Fibroblast of peridontal ligament (primary cell): ENCODE measurements around the gene TRPC5OS.

Source experiments
- DNase-seq: peaks from one replicate; pipeline ENCODE4 v3.0.0-alpha.2; 2010; ENCODE audit errors: extremely low read depth

Gene TRPC5OS

DNA sequence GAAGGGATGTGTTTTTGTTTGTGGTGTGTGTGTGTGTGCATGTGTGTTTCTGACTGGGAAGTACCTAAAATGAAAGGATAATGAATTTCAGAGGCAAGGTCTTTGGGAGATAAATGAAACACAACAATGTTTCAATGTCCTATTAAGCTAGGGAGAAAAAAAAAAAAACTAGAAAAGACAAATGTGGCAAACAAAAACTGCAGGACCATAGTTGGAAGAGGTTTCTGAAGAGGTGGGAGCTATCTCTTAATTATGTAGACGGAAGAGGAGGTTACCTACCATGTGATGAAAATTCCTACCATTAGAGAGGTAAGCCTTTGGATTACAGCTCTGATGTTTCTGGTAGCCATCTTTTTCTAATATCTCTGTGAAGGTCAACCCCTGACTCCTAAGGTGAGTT is at the start of gene TRPC5OS:
TSS of gene TRPC5OS (plus strand) at position 301 of the 400 bp plus-strand sequence. CDS start 25,669 bp downstream, outside the sequence.
- no peak for DNase-seq

DNA sequence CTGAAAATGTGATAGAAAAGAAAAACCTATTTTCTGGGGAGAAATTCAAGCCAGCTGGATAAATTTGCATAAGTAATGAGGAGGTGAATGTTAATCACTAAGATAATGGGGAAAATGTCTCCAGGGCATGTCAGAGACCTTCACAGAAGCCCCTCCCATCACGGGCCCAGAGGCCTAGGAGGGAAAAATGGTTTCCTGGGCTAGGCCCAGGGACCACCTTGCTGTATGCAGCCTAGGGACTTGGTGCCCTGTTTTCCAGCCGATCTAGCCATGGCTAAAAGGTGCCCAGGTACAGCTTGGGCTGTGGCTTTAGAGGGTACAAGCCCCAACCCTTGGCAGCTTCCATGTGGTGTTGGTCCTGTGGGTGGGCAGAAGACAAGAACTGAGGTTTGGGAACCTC is 46.6 kb upstream of the TRPC5OS start:
- DNase-seq: no peak

DNA sequence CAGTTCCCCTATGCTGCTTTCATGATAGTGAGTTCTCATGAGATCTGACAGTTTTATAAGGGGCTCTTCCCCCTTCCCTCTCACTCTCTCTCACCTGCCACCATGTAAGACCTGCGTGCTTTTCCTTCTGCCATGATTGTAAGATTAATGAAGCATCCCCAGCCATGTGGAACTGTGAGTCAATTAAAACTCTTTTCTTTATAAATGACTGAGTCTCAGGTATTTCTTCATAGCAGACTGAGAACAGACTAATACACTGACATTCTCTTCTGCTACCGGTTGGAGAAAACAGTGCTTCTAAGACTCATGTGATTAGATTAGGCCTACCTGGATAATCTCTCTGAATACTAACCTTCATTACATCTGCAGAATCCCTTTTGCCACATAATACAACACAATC is 45.4 kb upstream of the TRPC5OS start:
- DNase-seq: no peak

DNA sequence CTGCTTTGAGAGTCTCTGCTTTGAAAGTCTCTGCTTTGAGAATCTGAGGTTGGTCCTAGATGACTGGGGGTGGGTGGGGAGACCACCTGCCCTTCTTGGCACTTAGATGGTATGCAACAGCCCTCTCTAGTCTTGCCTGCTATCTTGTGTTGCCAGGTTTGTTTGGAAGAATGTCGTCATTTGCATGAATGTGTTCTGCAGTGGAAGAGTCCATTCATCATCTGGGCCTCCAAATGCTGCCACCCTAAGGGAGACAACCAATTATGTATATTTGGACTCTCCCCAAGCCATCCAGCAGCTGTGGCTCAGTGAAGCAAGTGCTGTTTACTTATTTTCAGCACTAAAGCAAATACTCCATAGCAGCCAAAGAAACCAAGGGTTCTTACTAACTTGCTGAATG is 44.6 kb upstream of the TRPC5OS start:
- DNase-seq: no peak

DNA sequence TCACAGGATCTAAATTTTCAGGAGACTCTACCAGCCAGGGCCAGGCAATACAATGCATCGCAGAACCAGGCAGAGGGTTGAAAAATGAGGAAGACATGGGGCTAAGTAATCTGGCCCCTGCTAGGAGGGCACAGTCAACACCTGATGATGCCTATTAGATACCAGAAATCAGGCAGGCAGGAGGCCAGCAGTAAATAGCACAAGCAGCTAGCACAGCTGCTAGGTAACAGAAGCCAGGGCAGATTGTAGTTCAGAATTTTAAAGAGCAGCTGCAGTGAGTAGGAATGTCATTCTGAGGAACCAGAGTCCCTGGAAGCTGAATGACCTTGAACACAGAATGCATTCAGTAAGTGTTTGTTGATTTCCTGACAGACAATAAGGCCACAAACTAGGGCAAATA is 38.8 kb upstream of the TRPC5OS start:
- DNase-seq: no peak

DNA sequence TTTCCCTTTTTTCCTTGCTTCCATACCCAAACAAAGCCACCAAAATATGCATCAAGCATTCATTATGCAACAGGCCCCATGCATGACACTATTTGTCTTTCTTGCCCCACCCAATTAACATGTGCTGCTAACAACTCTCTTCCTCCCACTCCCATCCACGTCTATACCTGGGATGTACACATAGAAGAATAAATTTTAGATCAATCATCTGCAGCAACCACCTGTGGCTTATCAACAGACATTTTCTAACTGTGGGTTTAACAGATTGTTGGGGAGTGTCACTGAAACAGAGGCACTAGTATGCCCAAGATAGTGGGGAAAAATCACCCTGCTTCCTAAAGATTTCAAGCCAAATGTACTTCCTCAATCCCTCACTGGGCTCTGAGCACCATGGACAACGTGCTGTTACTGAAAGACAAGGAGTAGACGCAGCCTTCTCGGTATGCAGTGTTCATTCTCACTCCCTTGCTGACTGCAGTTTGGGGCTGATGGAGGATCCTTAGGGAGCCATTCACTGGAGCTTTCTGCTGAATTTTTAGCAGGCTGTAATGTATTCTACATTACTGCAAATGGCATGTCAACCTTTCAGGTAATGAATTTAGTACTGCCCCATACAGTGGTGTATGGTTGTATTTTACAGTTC is 28.4 kb upstream of the TRPC5OS start:
- DNase-seq: no peak

DNA sequence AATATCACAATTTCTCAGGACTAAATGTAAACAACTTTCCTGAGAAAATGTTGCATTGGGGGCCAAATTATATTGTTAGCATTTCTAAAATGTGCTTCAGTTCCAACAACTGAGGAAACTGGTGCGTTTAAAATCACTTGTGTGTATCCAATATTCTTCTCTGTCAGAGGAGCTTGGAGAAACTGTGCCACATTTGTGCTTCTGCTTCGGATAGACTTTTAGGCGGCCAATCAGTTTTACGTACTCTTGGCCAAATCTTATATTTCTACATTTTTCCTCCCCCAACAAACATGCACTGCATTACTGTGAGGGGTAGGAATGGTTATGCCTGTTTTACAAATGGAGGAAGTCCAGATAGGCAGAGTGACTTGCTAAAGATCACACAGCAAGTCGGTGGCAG is 27.4 kb upstream of the TRPC5OS start:
- DNase-seq: no peak

DNA sequence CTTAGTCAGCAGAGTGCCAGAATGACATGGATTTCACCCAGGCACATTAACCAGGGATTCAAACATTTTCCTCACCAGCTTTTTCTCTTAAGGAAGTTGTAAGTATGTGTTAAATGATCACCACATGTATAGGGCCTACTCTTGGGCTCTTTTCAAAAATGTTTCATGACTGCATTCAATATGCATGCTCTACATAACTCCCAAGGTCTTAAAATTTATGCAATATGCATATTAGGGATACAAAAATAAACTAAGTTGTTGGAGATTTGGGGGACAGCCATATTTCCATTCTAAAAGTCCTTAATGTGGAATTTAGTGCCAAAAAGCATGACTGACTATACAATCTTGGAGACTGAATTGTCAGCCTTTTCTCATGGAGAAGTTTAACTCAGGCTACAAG is 25.0 kb upstream of the TRPC5OS start:
- no peak for DNase-seq

DNA sequence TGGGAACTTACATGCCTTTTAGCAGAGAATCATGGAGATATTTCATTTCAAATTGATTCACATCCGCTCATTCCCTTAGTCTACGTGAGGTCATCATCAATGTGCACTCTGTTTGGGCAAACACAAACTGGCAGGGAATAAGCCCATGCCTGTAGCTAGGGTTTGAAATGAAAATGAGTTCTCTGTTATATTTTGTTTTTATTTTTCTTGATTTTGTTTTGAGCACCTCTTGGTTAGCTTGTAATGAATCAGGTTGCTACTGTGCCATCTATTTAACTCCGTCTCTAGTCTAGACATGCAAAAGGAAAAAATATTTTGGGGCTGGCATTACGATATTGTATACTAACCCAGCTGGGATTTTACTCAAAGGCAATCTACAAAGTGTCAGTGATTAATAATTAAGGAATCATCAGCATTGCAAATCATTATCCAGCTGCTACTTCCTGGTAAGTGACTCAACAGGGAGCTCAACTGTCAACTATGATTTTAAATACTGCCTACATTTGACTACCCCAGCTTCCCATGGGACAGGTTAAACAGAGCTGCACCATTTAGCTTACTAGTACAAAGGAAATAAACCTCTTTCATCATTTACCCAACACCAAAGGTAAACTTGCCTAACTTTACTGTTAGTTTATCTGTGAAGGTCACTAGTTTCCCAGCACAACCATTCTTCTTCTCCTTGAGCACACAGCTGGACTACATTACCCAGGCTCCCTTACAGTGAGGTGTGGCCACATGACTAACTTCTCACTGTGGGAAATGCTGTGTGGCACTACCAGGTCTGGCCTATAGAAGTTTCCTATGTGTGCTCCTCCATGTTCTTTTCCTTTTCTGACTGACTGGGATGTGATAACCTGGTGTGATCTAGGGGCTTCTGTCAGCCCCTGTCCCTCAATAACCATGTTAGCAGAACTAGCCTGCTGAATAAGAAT is 21.2 kb upstream of the TRPC5OS start:
- DNase-seq: no peak

DNA sequence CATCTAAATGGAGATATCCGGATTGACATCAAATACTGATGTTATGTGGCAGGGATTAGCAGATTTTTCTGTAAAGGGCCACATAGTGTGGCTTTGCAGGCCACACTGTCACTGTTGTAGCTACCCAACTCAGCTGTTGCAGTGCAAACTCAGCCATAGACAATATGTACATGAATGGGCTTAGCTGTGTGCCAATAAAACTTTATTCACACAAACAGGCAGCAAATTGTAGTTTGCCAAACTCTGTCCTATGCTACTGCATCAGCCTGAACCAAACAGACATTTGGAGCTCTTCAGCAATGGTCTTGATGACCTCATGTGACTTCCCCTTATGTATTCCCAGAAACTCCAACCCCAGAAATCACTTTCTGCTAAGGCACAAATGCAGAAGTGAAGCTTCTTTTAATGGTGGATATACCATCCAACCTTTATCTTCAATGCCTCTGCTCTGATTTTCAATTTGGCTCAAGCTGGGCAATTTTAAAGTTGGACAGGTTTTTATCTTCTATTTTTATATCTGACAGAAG is 18.4 kb upstream of the TRPC5OS start:
- no peak for DNase-seq

DNA sequence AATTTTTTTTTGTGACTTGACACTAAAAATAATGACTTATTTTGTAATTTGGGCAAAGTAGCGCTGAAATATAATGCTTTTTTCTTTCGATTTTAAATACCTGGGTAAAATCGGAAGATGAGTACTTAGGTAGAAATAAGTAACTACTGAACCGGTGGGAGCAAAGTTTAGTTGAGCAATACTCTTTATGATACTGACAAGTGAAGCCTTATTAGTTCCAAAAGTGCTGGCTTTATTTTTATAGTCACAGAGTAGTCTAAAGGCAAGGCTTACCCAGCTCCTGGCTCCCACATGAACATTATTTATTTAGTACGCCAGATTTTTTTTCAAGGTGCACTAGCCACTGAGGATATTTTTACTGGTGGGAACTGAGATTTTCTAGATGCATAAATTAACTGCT is 14.4 kb upstream of the TRPC5OS start:
- DNase-seq: no peak

DNA sequence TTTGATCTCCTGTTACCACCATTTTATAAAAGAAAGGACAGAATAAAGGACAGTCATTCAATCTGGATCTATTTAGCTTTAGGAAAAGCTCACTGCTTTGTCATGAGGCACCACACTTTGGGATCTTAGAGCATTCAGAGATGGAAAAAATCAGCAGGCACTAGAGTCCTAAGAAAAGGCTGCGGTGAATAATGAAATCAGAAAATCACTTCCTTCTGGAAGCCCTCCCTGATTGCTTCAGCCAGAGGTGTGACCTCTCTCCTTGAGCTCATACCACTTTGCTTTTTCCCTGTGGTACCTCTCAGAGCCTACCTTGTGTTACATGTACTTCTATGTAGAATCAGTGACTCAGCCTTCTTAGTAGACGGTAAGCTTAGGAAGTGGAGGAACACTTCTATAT is 8.7 kb upstream of the TRPC5OS start:
- no peak for DNase-seq

DNA sequence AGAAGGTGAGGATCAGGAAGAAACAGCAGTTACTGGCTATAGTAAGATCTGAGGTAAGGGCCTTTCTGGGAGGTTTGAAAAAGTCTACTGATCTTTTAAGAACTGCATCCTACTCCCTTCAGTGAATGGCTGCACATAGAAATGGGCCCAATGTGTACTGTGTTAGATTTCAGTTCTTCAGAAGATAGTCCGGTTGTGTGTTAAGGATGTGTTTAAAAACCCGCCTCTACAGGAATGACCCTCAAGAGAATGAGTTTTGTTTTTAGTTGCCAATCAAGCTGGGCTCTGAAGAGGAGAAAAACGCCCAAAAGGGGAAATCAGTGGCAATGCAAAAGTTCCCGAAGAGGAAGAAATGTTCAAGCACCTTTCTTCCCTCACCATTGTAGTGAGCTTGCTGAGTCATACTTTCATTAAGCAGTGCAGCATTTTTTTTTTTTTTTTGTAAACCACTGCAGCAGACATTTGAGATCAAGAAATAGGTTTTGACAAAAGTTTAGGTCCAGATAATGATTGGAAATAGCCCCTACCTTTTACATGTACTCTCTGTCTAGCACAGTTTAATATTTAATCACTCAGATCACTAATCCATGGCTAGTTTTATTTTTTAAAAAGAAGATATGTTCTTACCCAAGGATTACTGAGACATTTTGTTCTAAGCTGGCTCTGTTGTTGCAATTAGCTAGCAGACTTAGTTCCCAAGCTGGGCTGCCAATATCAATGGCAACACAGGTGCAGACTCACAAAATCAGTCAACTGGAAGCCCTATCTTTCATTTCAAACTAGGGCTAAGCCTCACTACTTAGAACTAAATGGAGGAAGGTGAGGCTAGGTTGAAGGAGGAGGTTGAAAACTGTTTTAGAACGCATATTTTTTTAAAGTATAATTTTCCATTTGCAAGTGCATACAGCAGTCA is 7.0 kb upstream of the TRPC5OS start:
- DNase-seq: no peak

DNA sequence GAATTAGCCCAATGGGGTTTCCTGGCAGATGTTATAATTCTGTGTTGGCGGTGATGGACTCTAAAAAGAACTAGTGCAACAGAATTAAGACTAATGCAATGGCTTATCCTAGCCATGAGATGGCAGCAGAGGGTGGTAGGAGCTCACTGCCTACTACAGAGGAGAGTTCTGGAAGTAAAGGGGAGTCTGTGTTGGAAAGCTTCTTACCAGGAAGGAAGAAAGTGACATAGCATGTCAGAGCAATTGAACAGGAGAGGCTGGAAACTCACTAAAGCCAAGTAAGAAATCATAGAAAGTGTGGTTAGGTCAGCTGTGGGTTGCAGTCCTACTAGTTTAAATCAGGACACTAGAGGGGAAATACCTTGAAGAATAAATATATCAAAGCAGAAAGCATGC is 6.3 kb upstream of the TRPC5OS start:
- peak; percentile 58 for DNase-seq

DNA sequence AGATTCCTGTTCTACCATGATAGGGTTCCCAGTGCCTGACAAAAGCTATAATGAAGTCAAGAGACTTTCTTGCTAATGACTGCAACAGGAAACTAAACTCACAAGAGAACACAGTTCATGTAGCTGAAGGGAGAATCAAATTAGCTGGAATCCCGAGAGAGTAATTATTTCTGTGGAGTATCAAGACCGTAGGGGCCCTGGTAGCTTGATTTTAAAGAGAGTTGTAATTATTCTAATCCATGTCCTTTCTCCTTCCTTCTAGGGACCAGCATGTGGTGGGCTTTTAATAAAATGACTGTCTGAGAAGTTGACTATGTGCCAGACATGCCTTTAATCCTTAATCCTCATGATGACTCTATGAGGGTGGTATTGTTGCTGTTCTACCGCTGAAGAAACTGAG is 1.7 kb upstream of the TRPC5OS start:
- DNase-seq: no peak

DNA sequence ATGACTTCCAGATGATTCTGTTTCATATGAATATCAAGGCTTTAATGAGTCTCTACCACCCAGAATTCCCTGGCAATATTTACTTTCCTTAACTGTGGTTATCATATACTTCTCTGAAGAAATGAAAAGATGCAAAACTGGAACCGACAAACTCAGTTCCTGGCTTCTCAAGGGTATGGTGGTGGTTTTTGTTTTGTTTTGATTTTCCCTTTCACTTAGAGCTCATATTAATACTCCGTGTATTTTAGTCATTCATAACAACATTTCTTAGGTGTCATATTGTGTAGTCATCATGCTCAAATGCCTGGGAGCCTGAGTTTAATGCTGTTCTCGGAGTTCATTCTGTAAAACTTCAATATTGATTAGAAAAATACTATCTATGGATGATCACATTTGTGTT is 665 bp downstream of the TRPC5OS start:
- no peak for DNase-seq

DNA sequence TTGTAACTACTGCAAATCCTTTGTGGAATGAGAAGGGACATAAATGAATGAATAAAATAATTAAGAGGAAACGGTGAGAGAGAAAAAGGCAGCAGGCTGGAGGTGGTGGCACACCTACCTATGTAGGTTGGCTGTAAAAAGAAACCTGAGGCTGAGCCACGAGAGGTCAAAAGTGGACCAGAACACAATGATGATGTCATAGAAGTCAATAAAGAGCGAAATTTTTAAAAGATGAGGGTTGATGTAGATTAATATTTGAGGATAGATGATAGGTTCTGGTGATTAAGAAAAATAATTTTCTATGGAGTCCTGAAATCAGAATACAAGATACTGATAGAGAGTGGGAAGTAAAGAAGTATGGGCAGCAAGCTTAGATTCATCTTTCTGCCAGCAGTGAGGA is 1.7 kb downstream of the TRPC5OS start:
- no peak for DNase-seq

DNA sequence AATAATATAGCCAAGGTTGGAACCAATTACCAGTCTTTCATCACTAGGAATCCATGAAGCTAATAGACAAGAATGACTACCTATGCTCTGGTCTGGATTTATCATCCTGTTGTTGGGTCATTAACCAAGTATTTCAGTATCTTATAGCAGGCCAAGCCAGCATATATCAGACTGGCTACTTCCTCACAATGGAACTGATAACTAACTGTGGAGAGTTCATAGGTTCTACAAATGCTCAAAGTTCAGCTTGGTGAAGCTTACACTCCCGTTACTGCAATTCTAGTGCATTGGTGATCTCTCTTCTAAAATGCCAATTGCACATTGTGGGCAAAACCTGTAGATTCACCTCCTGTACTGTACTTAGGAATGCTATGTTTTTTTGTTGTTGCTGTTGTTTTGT is 4.8 kb downstream of the TRPC5OS start:
- DNase-seq: no peak

DNA sequence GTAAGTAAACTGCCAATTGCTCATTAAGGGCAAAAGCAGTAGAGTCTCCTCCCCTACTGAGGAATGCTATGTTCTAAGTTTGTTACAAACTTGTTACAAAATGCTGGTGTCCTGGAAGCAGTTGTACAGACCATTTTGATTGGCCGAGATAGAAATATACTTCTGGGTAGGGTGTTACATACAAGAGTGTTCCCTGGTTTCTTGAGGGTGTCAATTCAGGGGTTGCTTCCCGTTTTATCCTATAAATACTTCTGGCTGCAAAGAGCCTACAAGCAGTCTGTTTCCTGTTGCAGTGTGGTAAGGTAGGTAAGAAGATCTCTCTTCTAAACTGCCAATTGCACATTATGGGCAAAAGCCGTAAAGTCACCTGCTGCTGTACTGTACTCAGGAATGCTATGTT is 5.7 kb downstream of the TRPC5OS start:
- DNase-seq: no peak

DNA sequence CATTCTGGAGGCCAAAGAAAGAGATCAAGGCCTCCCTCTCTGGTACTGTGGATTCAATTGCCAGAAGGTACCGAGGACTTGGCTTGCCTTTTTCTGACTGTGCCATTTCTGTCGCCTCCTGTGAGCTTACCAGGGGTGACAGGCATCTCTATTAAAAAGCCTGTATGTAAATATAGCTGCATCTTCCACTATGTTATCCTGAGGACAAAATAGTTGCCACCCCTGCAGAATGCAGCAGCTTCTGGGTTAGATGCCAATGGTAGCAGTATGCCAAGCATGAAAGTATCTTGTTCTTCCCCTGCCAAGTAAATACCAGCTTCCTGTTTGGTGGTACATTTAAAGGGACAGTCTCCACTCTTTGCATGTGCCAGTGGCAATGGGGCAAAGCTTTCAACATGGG is 10.7 kb downstream of the TRPC5OS start:
- DNase-seq: no peak

DNA sequence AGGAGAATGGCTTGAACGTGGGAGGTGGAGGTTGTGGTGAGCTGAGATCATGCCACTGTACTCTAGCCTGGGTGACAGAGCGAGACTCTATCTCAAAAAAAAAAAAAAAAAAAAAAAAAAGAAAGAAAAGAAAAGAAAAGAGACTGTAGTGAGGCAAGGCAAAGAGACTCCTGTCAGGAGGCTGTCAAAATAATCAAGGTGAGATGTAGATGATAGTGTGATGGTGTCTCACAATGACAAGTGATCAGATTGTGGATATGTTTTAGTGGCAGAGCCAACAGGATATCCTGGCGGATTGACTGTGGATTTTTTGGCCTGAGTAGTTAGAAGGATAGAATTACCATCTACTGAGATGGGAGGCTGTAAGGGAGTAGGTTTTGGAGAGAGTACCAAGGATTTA is 12.6 kb downstream of the TRPC5OS start:
- no peak for DNase-seq

DNA sequence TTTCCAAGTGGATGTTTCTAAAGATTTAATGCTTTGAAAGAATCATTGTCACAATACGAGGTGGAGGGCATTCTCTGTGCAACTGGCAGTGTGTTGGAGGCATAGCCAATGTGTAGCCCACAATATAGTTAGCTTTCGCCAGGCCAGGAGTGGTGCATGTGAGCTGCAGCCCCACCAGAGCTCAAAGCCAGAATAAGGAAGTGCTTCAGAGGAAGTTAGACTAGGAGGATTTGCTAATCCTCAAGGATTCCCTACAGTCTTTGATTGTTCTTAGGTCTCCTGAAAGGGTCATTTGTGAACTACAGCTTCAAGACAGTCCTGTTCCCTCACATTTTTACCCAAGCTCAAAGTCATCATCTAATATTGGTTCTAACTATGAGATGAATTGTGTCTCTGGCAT is 16.4 kb downstream of the TRPC5OS start:
- DNase-seq: no peak
